ENCODE results near the gene ZNF398. TPM values are rescaled to one million over a fixed set of nuclear protein-coding genes. Genes with fewer than 3 reads are reported as not detected.
A peak's percentile ranks its signal among the peaks of the same experiment; 100 is the strongest.

Gene ZNF398
- total and polyA plus RNA-seq, 2 of the 13 experiments (the other 11 are each of a cell fraction or from before 2014, with no cell fraction given), result 3.0 to 8.9 TPM

DNA sequence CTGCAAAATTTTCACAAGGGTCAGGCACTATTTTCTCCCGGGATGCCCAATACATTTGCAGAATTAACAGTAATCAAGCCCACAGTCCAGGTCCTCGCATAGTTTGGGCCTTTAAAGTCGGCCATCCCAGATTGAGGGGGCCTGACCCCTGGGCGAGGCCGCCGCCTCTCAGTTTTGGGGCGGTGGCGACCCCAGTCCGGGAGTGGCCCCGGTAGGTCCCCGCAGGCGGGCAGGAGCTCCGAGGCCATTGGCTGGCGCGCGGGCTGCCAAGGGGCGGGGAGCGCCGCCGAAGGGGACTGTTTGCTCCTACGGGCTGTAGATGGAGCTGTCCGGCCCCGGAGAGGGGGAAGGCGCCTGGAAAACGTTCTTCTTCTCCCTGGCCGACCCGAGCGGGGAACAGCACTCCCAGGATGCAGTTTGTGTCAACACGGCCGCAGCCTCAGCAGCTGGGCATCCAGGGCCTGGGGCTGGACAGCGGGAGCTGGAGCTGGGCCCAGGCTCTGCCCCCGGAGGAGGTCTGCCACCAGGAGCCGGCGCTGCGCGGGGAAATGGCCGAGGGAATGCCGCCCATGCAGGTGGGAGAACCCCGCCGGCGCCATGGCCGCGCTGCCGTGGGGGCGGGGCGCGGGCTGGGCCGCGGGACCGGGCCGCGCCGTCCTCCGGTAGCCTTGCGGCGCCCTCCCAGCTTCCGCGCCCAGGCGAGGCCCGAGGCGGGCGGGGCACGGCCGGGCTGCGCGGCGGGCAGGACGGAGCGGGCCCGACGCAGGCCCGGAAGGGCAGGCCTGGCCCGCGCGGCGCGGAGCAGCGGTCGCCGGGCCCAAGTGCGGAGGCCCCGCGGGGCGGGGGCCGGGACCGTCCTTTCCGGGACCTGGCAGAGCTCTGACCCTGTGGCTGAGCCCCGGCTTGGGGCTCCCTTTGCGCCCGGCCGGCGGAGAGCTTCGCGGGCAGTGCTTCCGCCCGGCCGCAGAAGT is 48.2 kb downstream of the ZNF398 start, which contains the start of gene ZNF282:
Gene ZNF282 (plus strand): TSS at position 367 of the 971 bp plus-strand sequence. CDS start 44 bp downstream, at position 411.
- no peaks in the 10 kb centered on the region for H3K9me3 ChIP-seq (ENCODE audit: low read length)
- H3K27ac ChIP-seq (ENCODE audit: extremely low read length, insufficient read depth, low read length), result peak within 1 kb of the TSS; percentile 86
- intact Hi-C loops (cut with micrococcal nuclease; ENCODE audit: unreplicated experiment), result loop anchor here (5.0 kb wide), 1 partner anchor 42 kb away; the partner anchor contains the start of gene ZNF212
- peaks cover 13 to 22% of the 10 kb centered on the region in 2 experiments for H3K36me3 ChIP-seq (replicated peaks in 1 of 2; ENCODE audit: control insufficient read depth in 1 of 2, insufficient read depth in 2 of 2, low read length in 2 of 2)
- H3K27me3 ChIP-seq (ENCODE audit: control insufficient read depth in 1 of 2, insufficient read depth in 2 of 2, low read length in 2 of 2), result peaks cover 0 to 1% of the 10 kb centered on the region in 2 experiments; a peak in 1 of 5 replicates
- FAIRE-seq, result no peak
- peak; percentile 85 for DNase-seq (ENCODE audit: low spot score)
- ChIA-PET CTCF (ENCODE audit: low intra/inter-chr PET ratio, low total read pairs) (interaction anchor here (1.0 kb wide), 1 partner anchor 48 kb away, joined by 4 read pairs; the partner anchor contains the start of gene ZNF398), POLR2A (interaction anchor here (0.8 to 1.7 kb wide), 8 partner anchors 9 to 140 kb away, joined by 3 to 9 read pairs (median 4); partner anchors contain the start of genes ZNF398, ZNF425 and ZNF783)
- H2AFZ ChIP-seq (ENCODE audit: low read length), result peak within 1 kb of the TSS; percentile 83
- ATAC-seq, result peak; percentile 95
- H3K79me2 ChIP-seq (ENCODE audit: insufficient read depth, low read length), result peaks cover 35% of the 10 kb centered on the region
- in situ Hi-C loops (cut with HindIII; ENCODE audit: extremely low pct_ligation_motif_present, low pct_unique_long_range_greater_than_20kb), result no loop called here
- peak within 1 kb of the TSS; percentile 81 to 92 (median 90) for H3K4me3 ChIP-seq (replicated peaks in 1 of 3; ENCODE audit: insufficient read depth in 1 of 3, low read depth in 2 of 3, low read length in 3 of 3)
- no peaks in the 10 kb centered on the region for H4K20me1 ChIP-seq (ENCODE audit: insufficient read depth, low read length)
- no TSS peak for BruUV-seq (replicated peaks)
- WGBS (ENCODE audit: low lambda C conversion rate), result 10% methylated on average over 1 of the region's 97 CpGs
- H3K4me1 ChIP-seq (ENCODE audit: insufficient read depth, low read length), result peaks cover 25% of the 10 kb centered on the region
- H3K4me2 ChIP-seq (ENCODE audit: low read depth, low read length), result peak within 1 kb of the TSS; percentile 95
- H3K9ac ChIP-seq (ENCODE audit: insufficient read depth, low read depth, low read length), result peak within 1 kb of the TSS; percentile 93
- 0 out of 2 replicates have a peak, but pooled peaks have one; percentile 29 for TF ChIP-seq TOPORS (CRISPR knock-in tag; IDR thresholded peaks at IDR 0.05)
- TF ChIP-seq ZNF776 (CRISPR knock-in tag; IDR thresholded peaks at IDR 0.05), result peak; percentile 68; the same call in 1 of the 2 replicates
- TF ChIP-seq NBN (conservative IDR thresholded peaks at IDR 0.05), result no peak
- TF ChIP-seq ARNT2 (CRISPR knock-in tag; IDR thresholded peaks at IDR 0.05; ENCODE audit: low read depth), result peak; percentile 82
- TF ChIP-seq ZNF563 (CRISPR knock-in tag; IDR thresholded peaks at IDR 0.05), result peak; percentile 82
- TF ChIP-seq, protein P1, sequence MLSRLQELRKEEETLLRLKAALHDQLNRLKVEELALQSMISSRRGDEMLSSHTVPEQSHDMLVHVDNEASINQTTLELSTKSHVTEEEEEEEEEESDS (CRISPR knock-in tag; IDR thresholded peaks at IDR 0.05; ENCODE audit: borderline replicate concordance), result no peak
- TF ChIP-seq ZSCAN20 (CRISPR knock-in tag; IDR thresholded peaks at IDR 0.05; ENCODE audit: borderline replicate concordance), result peak; percentile 75; the same call in 1 of the 2 replicates
- TF ChIP-seq, protein P2, sequence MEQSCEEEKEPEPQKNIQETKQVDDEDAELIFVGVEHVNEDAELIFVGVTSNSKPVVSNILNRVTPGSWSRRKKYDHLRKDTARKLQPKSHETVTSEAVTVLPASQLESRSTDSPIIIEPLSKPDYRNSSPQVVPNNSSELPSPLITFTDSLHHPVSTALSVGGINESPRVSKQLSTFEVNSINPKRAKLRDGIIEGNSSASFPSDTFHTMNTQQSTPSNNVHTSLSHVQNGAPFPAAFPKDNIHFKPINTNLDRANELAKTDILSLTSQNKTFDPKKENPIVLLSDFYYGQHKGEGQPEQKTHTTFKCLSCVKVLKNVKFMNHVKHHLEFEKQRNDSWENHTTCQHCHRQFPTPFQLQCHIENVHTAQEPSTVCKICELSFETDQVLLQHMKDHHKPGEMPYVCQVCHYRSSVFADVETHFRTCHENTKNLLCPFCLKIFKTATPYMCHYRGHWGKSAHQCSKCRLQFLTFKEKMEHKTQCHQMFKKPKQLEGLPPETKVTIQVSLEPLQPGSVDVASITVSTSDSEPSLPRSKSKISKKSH (CRISPR knock-in tag; IDR thresholded peaks at IDR 0.05; ENCODE audit: borderline replicate concordance), result peak; percentile 96
- peak; percentile 33; the same call in 1 of the 2 replicates for TF ChIP-seq HNF4A (CRISPR knock-in tag; IDR thresholded peaks at IDR 0.05)
- TF ChIP-seq, protein P3, sequence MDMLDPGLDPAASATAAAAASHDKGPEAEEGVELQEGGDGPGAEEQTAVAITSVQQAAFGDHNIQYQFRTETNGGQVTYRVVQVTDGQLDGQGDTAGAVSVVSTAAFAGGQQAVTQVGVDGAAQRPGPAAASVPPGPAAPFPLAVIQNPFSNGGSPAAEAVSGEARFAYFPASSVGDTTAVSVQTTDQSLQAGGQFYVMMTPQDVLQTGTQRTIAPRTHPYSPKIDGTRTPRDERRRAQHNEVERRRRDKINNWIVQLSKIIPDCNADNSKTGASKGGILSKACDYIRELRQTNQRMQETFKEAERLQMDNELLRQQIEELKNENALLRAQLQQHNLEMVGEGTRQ (IDR thresholded peaks at IDR 0.05; ENCODE audit: low read depth, low read length), result no peak
- TF ChIP-seq, protein P3 (CRISPR knock-in tag; IDR thresholded peaks at IDR 0.05; ENCODE audit: borderline replicate concordance), result peak; percentile 39; the same call in 1 of the 2 replicates
- TF ChIP-seq, protein P4, sequence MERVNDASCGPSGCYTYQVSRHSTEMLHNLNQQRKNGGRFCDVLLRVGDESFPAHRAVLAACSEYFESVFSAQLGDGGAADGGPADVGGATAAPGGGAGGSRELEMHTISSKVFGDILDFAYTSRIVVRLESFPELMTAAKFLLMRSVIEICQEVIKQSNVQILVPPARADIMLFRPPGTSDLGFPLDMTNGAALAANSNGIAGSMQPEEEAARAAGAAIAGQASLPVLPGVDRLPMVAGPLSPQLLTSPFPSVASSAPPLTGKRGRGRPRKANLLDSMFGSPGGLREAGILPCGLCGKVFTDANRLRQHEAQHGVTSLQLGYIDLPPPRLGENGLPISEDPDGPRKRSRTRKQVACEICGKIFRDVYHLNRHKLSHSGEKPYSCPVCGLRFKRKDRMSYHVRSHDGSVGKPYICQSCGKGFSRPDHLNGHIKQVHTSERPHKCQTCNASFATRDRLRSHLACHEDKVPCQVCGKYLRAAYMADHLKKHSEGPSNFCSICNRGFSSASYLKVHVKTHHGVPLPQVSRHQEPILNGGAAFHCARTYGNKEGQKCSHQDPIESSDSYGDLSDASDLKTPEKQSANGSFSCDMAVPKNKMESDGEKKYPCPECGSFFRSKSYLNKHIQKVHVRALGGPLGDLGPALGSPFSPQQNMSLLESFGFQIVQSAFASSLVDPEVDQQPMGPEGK (CRISPR knock-in tag; IDR thresholded peaks at IDR 0.05), result peak; percentile 70
- 0 out of 2 replicates have a peak, but pooled peaks have one; percentile 48 for TF ChIP-seq ZNF12 (CRISPR knock-in tag; IDR thresholded peaks at IDR 0.05)
- peak; percentile 55 for TF ChIP-seq KLF12 (CRISPR knock-in tag; IDR thresholded peaks at IDR 0.05; ENCODE audit: borderline replicate concordance)
- no peak for TF ChIP-seq ZBTB21 (CRISPR knock-in tag; IDR thresholded peaks at IDR 0.05)
- 0 out of 2 replicates have a peak, but pooled peaks have one; percentile 70 for TF ChIP-seq RELA (CRISPR knock-in tag; IDR thresholded peaks at IDR 0.05)
- no peak for TF ChIP-seq NFRKB (IDR thresholded peaks at IDR 0.05)
